Keratinocyte (primary cell): ENCODE measurements around the gene RCSD1. TPM values are rescaled to one million over a fixed set of nuclear protein-coding genes. Genes with fewer than 3 reads are reported as not detected.

Experiments used
- DNase-seq: peaks from one replicate; pipeline ENCODE4 v3.0.0-alpha.2; 2011; ENCODE audit warnings: low read depth, missing footprints, low spot score
- FAIRE-seq: peaks from 2 replicates; lab custom pipeline; 2011; peaks lifted over from hg19 to GRCh38; lab: Jason Lieb, UNC
- H2AFZ ChIP-seq: 2 replicates; pipeline ENCODE4 v1.6.0; 2012; ENCODE audit warnings: low read length, control low read depth, inconsistent platforms; ENCODE audit not compliant: control insufficient read depth
- H3K27ac ChIP-seq: 2 replicates; pipeline ENCODE4 v1.5.1; 2011; ENCODE audit warnings: low read length; ENCODE audit not compliant: control insufficient read depth, insufficient read depth
- H3K27me3 ChIP-seq: 3 replicates; pipeline ENCODE4 v1.6.0; 2011; ENCODE audit warnings: low read length; ENCODE audit not compliant: control insufficient read depth, insufficient read depth; ENCODE audit errors: extremely low read depth
- H3K36me3 ChIP-seq, 2 experiments: 2 replicates in 1 of 2; 3 replicates in 1 of 2; pipeline ENCODE4 v1.5.1; 2011; ENCODE audit warnings: low read length in 2 of 2, mild to moderate bottlenecking in 1 of 2; ENCODE audit not compliant: control insufficient read depth in 2 of 2, insufficient read depth in 2 of 2; ENCODE audit errors: extremely low read depth in 1 of 2
- H3K4me1 ChIP-seq: 3 replicates; pipeline ENCODE4 v1.5.1; 2011; ENCODE audit warnings: low read length; ENCODE audit not compliant: control insufficient read depth, insufficient read depth; ENCODE audit errors: extremely low read depth
- H3K4me2 ChIP-seq: 3 replicates; pipeline ENCODE4 v1.6.0; 2011; ENCODE audit warnings: low read depth, low read length; ENCODE audit not compliant: control insufficient read depth, insufficient read depth; ENCODE audit errors: extremely low read depth
- H3K4me3 ChIP-seq, 3 experiments: fragments of 200-600 bp in 1 of 3; sonication (generic) in 1 of 3; 2 replicates in 2 of 3; 3 replicates in 1 of 3; pipeline ENCODE4 v1.5.1; 2011 to 2016; ENCODE audit warnings: low read length in 3 of 3, mild to moderate bottlenecking in 3 of 3, control low read depth in 2 of 3, inconsistent platforms in 1 of 3, low read depth in 1 of 3, mixed read lengths in 1 of 3, mixed run types in 1 of 3, moderate library complexity in 1 of 3; ENCODE audit not compliant: control insufficient read depth in 2 of 3, insufficient read depth in 2 of 3; ENCODE audit errors: extremely low read depth in 1 of 3
- H3K79me2 ChIP-seq: 2 replicates; pipeline ENCODE4 v1.6.0; 2012; ENCODE audit warnings: low read length; ENCODE audit not compliant: control insufficient read depth, insufficient read depth
- H3K9ac ChIP-seq: 3 replicates; pipeline ENCODE4 v1.6.0; 2011; ENCODE audit warnings: low read length; ENCODE audit not compliant: control insufficient read depth, insufficient read depth; ENCODE audit errors: extremely low read depth
- H3K9me1 ChIP-seq: 3 replicates; pipeline ENCODE4 v1.6.0; 2011; ENCODE audit warnings: low read length; ENCODE audit not compliant: control insufficient read depth, insufficient read depth; ENCODE audit errors: extremely low read depth
- H3K9me3 ChIP-seq: 2 replicates; pipeline ENCODE4 v1.5.1; 2012; ENCODE audit warnings: low read depth, low read length; ENCODE audit not compliant: control insufficient read depth
- H4K20me1 ChIP-seq: 3 replicates; pipeline ENCODE4 v1.6.0; 2011; ENCODE audit warnings: low read length; ENCODE audit not compliant: control insufficient read depth, insufficient read depth; ENCODE audit errors: extremely low read depth
- EZH2 ChIP-seq: IDR thresholded peaks from one replicate; pipeline ENCODE4 v1.6.1; 2012; ENCODE audit warnings: inconsistent platforms, mild to moderate bottlenecking, low read length, moderate library complexity
- dilution Hi-C: fragments of 300-500 bp; cut with MboI; formaldehyde crosslinking; loops from one replicate; pipeline ENCODE4 v1.7.0; 2020; ENCODE audit warnings: low sequenced_read_pairs; ENCODE audit not compliant: extremely low pct_ligation_motif_present
- polyA plus RNA-seq, 5 experiments: library from polyadenylated mRNA; depleted of rRNA in 3 of 5; stranded (reverse) in 3 of 5; stranded (forward) in 1 of 5; unstranded in 1 of 5; fragments of >200 nt; gene quantifications; 1 replicate in 1 of 5; 2 replicates in 3 of 5; 3 replicates in 1 of 5; pipeline versions ENCODE4 v1.2.1 to v1.2.3, GENCODE V29; 2011 to 2012; ENCODE audit warnings: missing spikeins in 2 of 5, low read depth in 1 of 5, low replicate concordance in 1 of 5
- TF ChIP-seq, protein P1 (sequence below), 3 experiments: IDR thresholded peaks in 1 of 3; conservative IDR thresholded peaks in 1 of 3; optimal IDR thresholded peaks in 1 of 3; 2 replicates in 2 of 3; 3 replicates in 1 of 3; pipeline versions ENCODE3 to v1.5.1; 2011; ENCODE audit warnings: low read length in 3 of 3, mild to moderate bottlenecking in 3 of 3, moderate library complexity in 2 of 3, control low read depth in 1 of 3, inconsistent platforms in 1 of 3; ENCODE audit not compliant: insufficient read depth in 2 of 3; ENCODE audit errors: extremely low read depth in 1 of 3

The RCSD1 gene
- polyA plus RNA-seq, 1 donor (not counting 4 experiments of a cell fraction or from before 2014, with no cell fraction given) = 0.03 TPM

- Histone ChIP-seq H2AFZ (no peak overlapping the region), H4K20me1 (no peaks in the 10 kb centered on the region), H3K9me1 (no peaks in the 10 kb centered on the region), H3K36me3 (no peaks in the 10 kb centered on the region), H3K9me3 (no peaks in the 10 kb centered on the region), H3K79me2 (no peaks in the 10 kb centered on the region), H3K27ac (no peak overlapping the region), H3K27me3 (no peaks in the 10 kb centered on the region), H3K4me2 (no peak overlapping the region), H3K9ac (no peak overlapping the region), H3K4me1 (peaks cover 37% of the 10 kb centered on the region), H3K4me3 (no peak overlapping the region)
- DNase-seq = peak; percentile 80
- dilution Hi-C loops = no loop called here
- TF ChIP-seq, protein P1, sequence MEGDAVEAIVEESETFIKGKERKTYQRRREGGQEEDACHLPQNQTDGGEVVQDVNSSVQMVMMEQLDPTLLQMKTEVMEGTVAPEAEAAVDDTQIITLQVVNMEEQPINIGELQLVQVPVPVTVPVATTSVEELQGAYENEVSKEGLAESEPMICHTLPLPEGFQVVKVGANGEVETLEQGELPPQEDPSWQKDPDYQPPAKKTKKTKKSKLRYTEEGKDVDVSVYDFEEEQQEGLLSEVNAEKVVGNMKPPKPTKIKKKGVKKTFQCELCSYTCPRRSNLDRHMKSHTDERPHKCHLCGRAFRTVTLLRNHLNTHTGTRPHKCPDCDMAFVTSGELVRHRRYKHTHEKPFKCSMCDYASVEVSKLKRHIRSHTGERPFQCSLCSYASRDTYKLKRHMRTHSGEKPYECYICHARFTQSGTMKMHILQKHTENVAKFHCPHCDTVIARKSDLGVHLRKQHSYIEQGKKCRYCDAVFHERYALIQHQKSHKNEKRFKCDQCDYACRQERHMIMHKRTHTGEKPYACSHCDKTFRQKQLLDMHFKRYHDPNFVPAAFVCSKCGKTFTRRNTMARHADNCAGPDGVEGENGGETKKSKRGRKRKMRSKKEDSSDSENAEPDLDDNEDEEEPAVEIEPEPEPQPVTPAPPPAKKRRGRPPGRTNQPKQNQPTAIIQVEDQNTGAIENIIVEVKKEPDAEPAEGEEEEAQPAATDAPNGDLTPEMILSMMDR (optimal IDR thresholded peaks at IDR 0.05 in 1 of 3, IDR thresholded peaks at IDR 0.05 in 1 of 3, conservative IDR thresholded peaks at IDR 0.05 in 1 of 3; ENCODE audit: extremely low read depth in 1 of 3, insufficient read depth in 2 of 3, low read length in 3 of 3) = no peak
- no peak for TF ChIP-seq EZH2
- no peak for FAIRE-seq
Observed at GRCh38 chr1:167661527-167662426, 31.7 kb downstream of the RCSD1 start.

GRCh38 chr1:167663002-167663772, 33.2 kb downstream of the RCSD1 start:
- peak overlapping the region; percentile 72 for H3K4me2 ChIP-seq
- FAIRE-seq = peak; percentile 90
- no peaks in the 10 kb centered on the region for H3K79me2 ChIP-seq
- no peak overlapping the region for H3K9ac ChIP-seq
- no peaks in the 10 kb centered on the region for H3K27me3 ChIP-seq
- peak; percentile 88 for DNase-seq
- H3K9me3 ChIP-seq = no peaks in the 10 kb centered on the region
- TF ChIP-seq, protein P1 (optimal IDR thresholded peaks at IDR 0.05 in 1 of 3, IDR thresholded peaks at IDR 0.05 in 1 of 3, conservative IDR thresholded peaks at IDR 0.05 in 1 of 3; ENCODE audit: extremely low read depth in 1 of 3, insufficient read depth in 2 of 3, low read length in 3 of 3) = no peak
- TF ChIP-seq EZH2 = no peak
- no peaks in the 10 kb centered on the region for H3K36me3 ChIP-seq
- peak overlapping the region; percentile 68 for H3K27ac ChIP-seq
- dilution Hi-C loops = no loop called here
- H3K4me1 ChIP-seq = peaks cover 37% of the 10 kb centered on the region
- H4K20me1 ChIP-seq = no peaks in the 10 kb centered on the region
- peak overlapping the region in 2 of 3 experiments; percentile 13 to 39 for H3K4me3 ChIP-seq
- no peak overlapping the region for H2AFZ ChIP-seq
- H3K9me1 ChIP-seq = no peaks in the 10 kb centered on the region
